Activated CD4-positive, alpha-beta T cell treated with anti-CD3 and anti-CD28 coated beads, Interleukin-2, amount 10 ng/mL, durations not matched to agents 24 days and 14 days (primary cell): ENCODE data around the gene SFXN1. TPM values are rescaled to one million over a fixed set of nuclear protein-coding genes. Genes with fewer than 3 reads are reported as not detected.
"Not testable (repeated sequence)": the region's sequence is repeated elsewhere in the genome, so short reads cannot be mapped to it uniquely, and the experiment has no call there.

Experiments
- DNase-seq: peaks from one replicate; pipeline ENCODE4 v3.0.0; 2022
- H3K27ac Mint-ChIP-seq: one replicate; pipeline ENCODE4 v1.8.0; 2022; ENCODE audit warnings: mild to moderate bottlenecking, mixed read lengths
- H3K27me3 Mint-ChIP-seq: one replicate; pipeline ENCODE4 v1.8.0; 2022; ENCODE audit warnings: mixed read lengths
- H3K36me3 Mint-ChIP-seq: one replicate; pipeline ENCODE4 v1.8.0; 2022; ENCODE audit warnings: low read depth, mild to moderate bottlenecking, mixed read lengths
- H3K4me1 Mint-ChIP-seq: one replicate; pipeline ENCODE4 v1.8.0; 2021; ENCODE audit warnings: mixed read lengths
- H3K4me3 Mint-ChIP-seq: one replicate; pipeline ENCODE4 v1.8.0; 2022; ENCODE audit warnings: mild to moderate bottlenecking, moderate library complexity, mixed read lengths
- H3K9me3 Mint-ChIP-seq: one replicate; pipeline ENCODE4 v1.8.0; 2021; ENCODE audit warnings: mixed read lengths
- intact Hi-C: fragments of 100-400 bp; cut with micrococcal nuclease; formaldehyde crosslinking; loops from one replicate; pipeline ENCODE4 v1.15.1; 2023
- total RNA-seq: library from RNA; stranded (reverse); gene quantifications from 2 replicates; pipeline ENCODE4 v1.2.3, GENCODE V29; 2022

Gene SFXN1, protein sequence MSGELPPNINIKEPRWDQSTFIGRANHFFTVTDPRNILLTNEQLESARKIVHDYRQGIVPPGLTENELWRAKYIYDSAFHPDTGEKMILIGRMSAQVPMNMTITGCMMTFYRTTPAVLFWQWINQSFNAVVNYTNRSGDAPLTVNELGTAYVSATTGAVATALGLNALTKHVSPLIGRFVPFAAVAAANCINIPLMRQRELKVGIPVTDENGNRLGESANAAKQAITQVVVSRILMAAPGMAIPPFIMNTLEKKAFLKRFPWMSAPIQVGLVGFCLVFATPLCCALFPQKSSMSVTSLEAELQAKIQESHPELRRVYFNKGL
- 390 and 404 TPM in 2 replicates for total RNA-seq

DNA sequence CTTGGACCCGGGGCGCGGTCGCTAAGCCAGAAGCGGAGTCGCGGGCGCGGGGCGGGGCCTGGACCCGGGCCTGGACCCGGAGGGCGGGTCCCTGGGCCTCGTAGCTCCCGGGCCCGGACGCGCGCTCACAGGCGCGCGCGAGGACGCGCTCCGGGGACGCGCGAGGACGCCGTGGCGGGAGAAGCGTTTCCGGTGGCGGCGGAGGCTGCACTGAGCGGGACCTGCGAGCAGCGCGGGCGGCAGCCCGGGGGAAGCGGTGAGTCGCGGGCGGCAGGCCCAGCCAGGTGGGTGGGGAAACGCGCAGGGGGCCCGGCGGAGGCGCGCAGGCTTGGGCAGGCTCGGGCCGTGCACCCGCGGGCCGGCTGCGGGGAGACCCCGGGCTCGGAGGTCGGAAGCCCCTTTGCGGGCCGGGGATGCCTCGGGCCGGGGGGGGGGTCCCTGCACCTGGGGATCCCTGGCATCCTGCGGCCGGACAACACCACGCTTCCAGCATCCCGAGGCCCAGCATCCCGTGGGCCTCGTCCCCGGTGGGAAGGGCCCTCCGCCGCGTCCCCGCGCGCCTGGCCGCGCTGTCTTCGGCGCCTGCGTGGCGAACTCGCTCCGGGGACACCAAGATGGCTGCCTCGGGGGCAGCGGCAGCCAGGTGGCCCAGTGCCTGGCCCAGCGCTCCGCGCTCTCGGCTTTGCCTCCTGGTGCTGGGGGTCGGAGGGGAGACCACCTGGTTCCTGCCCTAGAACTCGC is at the start of gene SFXN1:
Gene SFXN1, plus strand, starts transcription at position 177 of the 741 bp plus-strand sequence. CDS start 13,544 bp downstream, outside the sequence.
- H3K9me3 Mint-ChIP-seq = peaks cover 3% of the 10 kb centered on the region
- peak within 1 kb of the TSS; percentile 95 for H3K4me3 Mint-ChIP-seq
- H3K4me1 Mint-ChIP-seq = peaks cover 49% of the 10 kb centered on the region
- peaks cover 11% of the 10 kb centered on the region for H3K27me3 Mint-ChIP-seq
- peak; percentile 96 for DNase-seq
- H3K27ac Mint-ChIP-seq = peak within 1 kb of the TSS; percentile 94
- intact Hi-C loops = loop anchor here (1.0 to 2.0 kb wide), 3 partner anchors 14 to 179 kb away; no protein-coding TSS in a partner anchor
- H3K36me3 Mint-ChIP-seq = peaks cover 44% of the 10 kb centered on the region

DNA sequence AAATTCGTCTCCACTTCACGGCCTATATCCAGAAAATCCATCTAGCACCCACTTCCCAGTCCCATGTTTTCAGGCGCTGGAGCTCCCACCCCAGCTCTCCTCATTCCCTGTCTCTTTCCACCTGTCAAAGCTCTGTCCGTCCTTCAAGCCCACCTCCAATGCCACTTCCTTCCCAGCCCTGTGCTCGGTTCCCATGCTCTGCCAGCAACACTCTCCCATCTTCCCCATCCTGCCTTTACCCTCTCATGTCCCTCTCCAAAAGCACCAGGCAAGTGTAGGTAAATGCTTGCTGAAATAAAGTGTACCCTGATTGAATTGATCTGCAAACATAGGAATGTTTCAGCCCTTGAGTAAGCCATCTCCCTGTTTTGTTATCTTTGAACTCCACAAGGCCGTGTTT is 43.6 kb upstream of the SFXN1 start:
- peaks cover 28% of the 10 kb centered on the region for H3K27me3 Mint-ChIP-seq
- H3K4me3 Mint-ChIP-seq = no peak overlapping the region
- no peaks in the 10 kb centered on the region for H3K4me1 Mint-ChIP-seq
- peak; percentile 16 for DNase-seq
- H3K36me3 Mint-ChIP-seq = no peaks in the 10 kb centered on the region
- intact Hi-C loops = no loop called here
- no peak overlapping the region for H3K27ac Mint-ChIP-seq
- no peaks in the 10 kb centered on the region for H3K9me3 Mint-ChIP-seq

DNA sequence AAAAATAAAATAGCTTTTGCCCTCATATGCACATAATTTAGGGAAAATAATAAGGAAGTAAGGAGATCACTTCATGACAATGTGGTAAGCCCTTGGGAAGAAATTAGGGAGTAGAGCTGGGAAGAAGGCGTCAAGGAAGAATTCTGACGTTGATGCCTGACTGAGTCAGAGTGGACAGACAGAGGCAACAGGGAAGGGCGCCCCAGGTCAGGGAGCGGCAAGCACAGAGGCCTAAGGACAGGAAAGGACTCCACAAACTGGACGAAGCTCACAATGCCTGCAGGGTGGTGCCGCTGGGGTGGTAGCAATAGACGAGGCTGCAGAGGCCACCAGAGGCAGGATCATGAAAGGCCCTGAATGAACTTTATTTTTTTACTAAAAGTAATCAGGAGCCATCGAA is 42.0 kb upstream of the SFXN1 start:
- no peak for DNase-seq
- Mint-ChIP-seq H3K27ac (no peak overlapping the region), H3K4me3 (no peak overlapping the region), H3K4me1 (no peaks in the 10 kb centered on the region), H3K36me3 (no peaks in the 10 kb centered on the region), H3K27me3 (peaks cover 39% of the 10 kb centered on the region), H3K9me3 (no peaks in the 10 kb centered on the region)
- intact Hi-C loops = no loop called here

DNA sequence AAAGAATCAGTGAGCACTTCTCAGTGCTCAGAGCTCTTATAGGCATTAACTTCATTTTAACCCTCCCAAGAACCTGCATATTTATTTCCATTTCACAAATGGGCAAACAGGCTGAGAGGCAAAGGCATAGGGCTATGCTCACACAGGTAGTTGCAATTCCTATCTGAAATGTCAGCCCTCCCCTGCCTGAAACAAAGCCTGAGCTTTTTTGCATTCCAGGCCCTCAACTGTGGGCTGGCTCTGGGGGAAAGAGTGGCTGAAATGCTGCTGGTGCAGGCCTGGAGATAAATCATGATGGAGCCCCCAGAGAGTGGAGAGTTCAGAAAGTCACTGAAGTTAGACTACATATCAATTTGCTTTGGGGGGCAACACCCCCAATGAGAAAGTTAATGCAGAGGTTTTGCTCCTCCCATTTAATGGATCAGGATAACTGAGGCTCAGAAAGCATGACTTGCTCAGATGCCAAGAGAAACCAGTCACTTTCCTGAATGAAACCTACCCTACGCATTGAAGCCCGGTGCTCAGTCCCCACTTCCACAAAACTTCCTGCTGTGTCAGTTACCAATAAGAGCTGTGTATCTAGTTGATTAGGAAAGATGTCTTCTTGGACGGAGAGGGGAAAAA is 40.0 kb upstream of the SFXN1 start:
- DNase-seq = no peak
- H3K4me3 Mint-ChIP-seq = no peak overlapping the region
- peaks cover 59% of the 10 kb centered on the region for H3K27me3 Mint-ChIP-seq
- H3K36me3 Mint-ChIP-seq = no peaks in the 10 kb centered on the region
- H3K27ac Mint-ChIP-seq = no peak overlapping the region
- intact Hi-C loops = no loop called here
- no peaks in the 10 kb centered on the region for H3K4me1 Mint-ChIP-seq
- H3K9me3 Mint-ChIP-seq = no peaks in the 10 kb centered on the region

DNA sequence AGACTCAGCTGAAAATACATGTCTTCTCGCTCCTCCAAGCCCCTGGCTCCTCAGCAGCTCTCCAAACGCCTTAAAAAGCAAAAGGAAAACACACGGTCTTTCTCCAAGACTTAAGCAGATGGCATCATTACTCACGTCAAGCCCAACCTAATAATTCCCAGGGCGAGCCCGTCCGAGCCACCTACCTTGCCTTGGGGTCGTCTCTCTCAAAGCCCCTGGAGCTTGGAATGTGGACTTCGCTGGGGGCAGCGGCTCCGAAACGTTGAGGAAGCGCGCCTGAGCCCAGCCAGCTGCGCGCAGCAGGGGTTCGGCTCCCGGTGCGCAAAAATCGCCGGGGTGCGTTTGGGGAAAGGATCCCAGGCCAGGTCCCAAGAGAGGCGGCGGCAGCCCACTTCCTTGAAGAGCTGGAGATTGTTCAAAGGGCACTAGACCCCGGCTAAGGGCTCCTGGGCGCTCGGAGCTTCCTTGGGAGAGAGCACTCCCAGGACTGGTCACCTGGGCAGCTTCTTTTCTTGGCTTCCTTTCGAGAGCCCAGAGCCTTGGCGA is 34.8 kb upstream of the SFXN1 start:
- Mint-ChIP-seq H3K4me3 (no peak overlapping the region), H3K27me3 (peaks cover 76% of the 10 kb centered on the region), H3K36me3 (no peaks in the 10 kb centered on the region), H3K4me1 (peaks cover 5% of the 10 kb centered on the region), H3K9me3 (no peaks in the 10 kb centered on the region), H3K27ac (no peak overlapping the region)
- intact Hi-C loops = loop anchor here (2.0 kb wide), 1 partner anchor 493 kb away; no protein-coding TSS in a partner anchor
- no peak for DNase-seq

DNA sequence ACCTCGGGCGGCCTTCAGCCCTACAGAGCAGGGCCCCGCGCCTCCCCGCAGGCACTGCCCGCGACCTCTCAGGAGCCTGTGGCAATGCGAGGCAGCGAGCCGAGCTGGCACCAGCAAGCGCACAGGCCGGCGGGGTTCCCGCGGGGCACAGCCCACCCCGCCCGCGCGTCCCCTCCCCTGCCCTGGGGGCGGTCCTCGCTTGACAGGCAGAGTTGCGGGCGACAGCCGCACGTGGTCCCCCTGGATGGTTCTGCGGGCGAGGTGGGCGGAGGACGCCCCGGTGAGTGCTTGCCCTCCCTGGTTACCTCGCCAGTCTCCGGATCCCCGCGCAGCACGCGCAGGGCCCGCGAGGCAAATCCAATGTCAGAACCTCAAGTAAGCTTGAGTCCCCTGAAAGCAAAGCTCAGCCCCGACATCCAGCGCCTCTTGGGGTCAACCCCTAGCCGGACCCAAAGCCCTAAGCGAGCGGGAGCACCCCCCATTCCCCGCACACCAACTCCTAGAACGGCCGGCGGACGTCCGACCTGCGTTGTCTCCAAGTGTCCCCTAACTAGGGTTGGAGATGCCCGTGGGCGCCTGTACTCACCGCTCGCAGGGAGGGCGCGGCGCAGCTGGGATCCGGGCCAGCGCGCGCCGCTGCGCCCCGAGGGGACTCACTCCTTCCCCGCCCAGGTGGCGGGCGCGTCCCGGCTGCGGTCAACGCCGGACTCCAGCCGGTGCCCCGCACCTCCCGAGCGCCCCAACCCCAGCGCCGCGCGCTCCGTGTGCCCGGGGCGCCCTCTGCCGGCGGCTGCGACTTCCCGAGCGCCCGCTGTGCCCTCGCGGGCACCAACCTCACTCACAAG is 34.1 kb upstream of the SFXN1 start, which contains the start of gene DRD1:
Gene DRD1, minus strand, starts transcription at position 123 of the 845 bp plus-strand sequence. CDS start 1,083 bp downstream, outside the sequence.
- Mint-ChIP-seq H3K9me3 (no peaks in the 10 kb centered on the region), H3K27me3 (peaks cover 76% of the 10 kb centered on the region), H3K27ac (no peak within 1 kb of the TSS), H3K4me3 (peak within 1 kb of the TSS; percentile 68), H3K36me3 (no peaks in the 10 kb centered on the region), H3K4me1 (peaks cover 5% of the 10 kb centered on the region)
- peak; percentile 86 for DNase-seq
- intact Hi-C loops = loop anchor here (2.0 kb wide), 1 partner anchor 493 kb away; no protein-coding TSS in a partner anchor

DNA sequence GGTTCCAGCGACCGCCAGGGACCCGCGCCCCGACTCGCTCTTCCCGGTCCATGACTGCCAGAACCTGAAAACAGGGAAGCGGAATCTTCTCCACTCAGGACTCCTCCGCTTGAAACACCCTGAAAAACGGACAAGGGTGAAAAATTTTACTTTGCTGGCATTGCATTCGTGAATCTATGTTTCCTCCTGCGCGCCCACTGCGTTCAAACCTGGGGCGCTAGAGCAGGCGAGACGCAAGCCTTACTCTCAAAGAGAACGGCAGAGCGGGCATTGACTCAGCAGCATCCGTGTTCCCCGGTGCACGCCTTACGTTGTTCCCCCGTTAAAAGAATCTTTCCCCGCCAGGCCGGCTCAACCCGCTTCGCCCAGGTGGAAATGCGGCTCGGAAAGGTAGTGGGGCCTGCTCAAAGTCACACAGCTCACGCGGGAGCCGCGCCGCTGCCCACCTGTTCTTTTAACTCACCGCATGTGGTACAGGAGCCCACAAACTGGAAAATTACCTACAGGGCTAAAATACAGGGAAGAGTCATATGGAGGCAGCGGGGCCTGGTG is 33.4 kb upstream of the SFXN1 start:
- intact Hi-C loops = loop anchor here (2.0 kb wide), 1 partner anchor 494 kb away; no protein-coding TSS in a partner anchor
- no peak overlapping the region for H3K27ac Mint-ChIP-seq
- H3K4me1 Mint-ChIP-seq = peaks cover 5% of the 10 kb centered on the region
- DNase-seq = no peak
- H3K4me3 Mint-ChIP-seq = peak overlapping the region; percentile 68
- peaks cover 79% of the 10 kb centered on the region for H3K27me3 Mint-ChIP-seq
- no peaks in the 10 kb centered on the region for H3K36me3 Mint-ChIP-seq
- no peaks in the 10 kb centered on the region for H3K9me3 Mint-ChIP-seq

DNA sequence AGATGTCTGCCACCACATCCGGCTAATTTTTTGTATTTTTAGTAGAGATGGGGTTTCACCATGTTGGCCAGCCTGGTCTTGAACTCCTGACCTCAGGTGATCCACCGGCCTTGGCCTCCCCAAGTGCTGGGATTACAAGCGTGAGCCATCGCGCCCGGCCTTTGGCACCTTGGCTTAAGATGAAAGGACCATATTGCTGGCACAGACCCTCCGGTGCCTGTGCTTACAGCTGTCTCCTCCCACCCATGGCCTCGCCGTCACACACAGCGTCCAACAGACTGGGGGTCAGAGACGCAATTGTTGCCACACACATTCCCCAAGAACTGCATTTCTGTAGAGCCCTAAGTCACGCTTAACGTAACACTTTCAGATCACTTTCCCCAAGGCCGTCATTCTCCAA is 32.0 kb upstream of the SFXN1 start:
- H3K9me3 Mint-ChIP-seq, H3K4me3 Mint-ChIP-seq, DNase-seq, H3K36me3 Mint-ChIP-seq, H3K27ac Mint-ChIP-seq, intact Hi-C loops, H3K4me1 Mint-ChIP-seq: not testable (repeated sequence)
- H3K27me3 Mint-ChIP-seq = peaks cover 78% of the 10 kb centered on the region

DNA sequence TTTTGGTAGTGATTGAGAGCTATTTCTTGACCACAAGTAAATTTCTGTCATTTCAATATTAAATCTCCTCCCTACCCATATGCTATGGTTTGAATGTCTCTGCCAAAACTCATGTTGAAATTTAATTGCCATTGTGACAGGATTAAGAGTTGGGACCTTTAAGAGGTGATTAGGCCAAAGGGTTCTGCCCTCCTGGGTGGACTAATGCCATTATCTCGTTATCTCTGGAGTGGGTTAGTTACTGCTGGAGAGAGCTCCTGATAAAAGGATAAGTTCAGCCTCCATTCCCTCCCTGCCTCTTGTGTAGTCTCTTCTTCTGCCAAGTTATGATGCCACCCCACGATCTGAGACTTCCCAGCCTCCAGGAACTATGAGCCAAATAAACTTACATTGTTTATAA is 30.8 kb upstream of the SFXN1 start:
- no peaks in the 10 kb centered on the region for H3K36me3 Mint-ChIP-seq
- H3K4me3 Mint-ChIP-seq = no peak overlapping the region
- no peak overlapping the region for H3K27ac Mint-ChIP-seq
- peaks cover 75% of the 10 kb centered on the region for H3K27me3 Mint-ChIP-seq
- no peaks in the 10 kb centered on the region for H3K9me3 Mint-ChIP-seq
- intact Hi-C loops = no loop called here
- H3K4me1 Mint-ChIP-seq = peaks cover 5% of the 10 kb centered on the region
- DNase-seq = no peak

DNA sequence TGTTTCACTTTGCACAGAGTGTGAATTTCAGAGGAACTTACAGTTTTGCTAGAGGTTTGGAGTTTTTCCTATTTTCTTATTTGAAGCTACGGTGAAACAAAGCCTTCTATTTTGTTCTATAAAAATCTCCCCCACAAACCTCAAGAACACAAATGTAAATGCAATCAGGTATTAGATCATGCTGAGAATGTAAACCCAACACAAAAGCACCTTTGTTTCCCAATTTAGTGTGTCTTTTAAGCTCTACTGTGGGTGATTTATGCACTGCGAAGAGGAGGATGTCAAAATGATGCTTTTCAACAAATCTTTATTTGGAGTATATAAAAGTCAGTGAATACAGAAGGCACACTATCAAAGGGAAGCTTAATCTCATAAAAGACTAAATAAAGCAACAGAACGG is 30.1 kb upstream of the SFXN1 start:
- H3K4me3 Mint-ChIP-seq = no peak overlapping the region
- intact Hi-C loops = no loop called here
- H3K27me3 Mint-ChIP-seq = peaks cover 73% of the 10 kb centered on the region
- no peaks in the 10 kb centered on the region for H3K36me3 Mint-ChIP-seq
- peaks cover 3% of the 10 kb centered on the region for H3K9me3 Mint-ChIP-seq
- no peak overlapping the region for H3K27ac Mint-ChIP-seq
- no peak for DNase-seq
- peaks cover 5% of the 10 kb centered on the region for H3K4me1 Mint-ChIP-seq

DNA sequence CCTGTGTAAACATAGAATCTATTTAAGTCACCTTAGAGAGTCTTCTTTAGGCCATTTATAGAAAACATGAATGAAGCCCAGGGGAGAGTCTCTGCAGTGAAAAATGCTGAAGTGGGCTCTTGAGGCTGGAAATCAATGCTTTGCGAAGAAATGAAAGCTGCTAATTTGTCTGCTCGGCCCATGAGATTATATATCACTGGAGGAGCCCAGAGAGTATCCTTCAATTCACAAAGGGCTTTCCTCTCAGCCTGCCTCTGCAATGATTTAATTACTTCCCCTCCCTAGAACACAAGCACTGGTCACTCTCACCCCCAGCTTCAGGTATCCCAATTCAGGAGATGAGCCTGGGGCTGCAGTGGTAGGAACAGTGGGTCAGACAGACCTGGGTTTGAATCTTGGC is 26.2 kb upstream of the SFXN1 start:
- no peak overlapping the region for H3K4me3 Mint-ChIP-seq

DNA sequence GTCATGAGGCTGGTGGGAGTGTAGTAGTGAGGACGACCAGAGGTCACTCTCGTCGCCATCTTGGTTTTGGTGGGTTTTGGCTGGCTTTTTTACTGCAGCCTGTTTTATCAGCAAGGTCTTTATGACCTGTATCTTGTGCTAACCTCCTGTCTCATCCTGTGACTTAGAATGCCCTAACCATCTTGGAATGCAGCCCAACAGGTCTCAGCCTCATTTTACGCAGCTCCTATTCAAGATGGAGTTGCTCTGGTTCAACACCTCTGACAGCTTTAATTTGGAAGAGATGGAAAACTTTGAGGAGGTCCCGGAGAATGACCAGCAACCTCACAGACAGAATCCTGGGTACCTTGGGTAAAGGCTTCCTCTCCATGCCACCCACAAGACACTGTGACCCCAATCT is 24.0 kb upstream of the SFXN1 start:
- H3K27ac Mint-ChIP-seq, H3K9me3 Mint-ChIP-seq, H3K4me3 Mint-ChIP-seq, H3K4me1 Mint-ChIP-seq, H3K36me3 Mint-ChIP-seq, intact Hi-C loops, DNase-seq: not testable (repeated sequence)
- H3K27me3 Mint-ChIP-seq = peaks cover 52% of the 10 kb centered on the region

More for the DNA sequence above, 26.2 kb upstream of the SFXN1 start:
- peaks cover 3% of the 10 kb centered on the region for H3K9me3 Mint-ChIP-seq
- H3K4me1 Mint-ChIP-seq = peaks cover under 1% of the 10 kb centered on the region
- no peaks in the 10 kb centered on the region for H3K36me3 Mint-ChIP-seq
- H3K27me3 Mint-ChIP-seq = peaks cover 66% of the 10 kb centered on the region
- DNase-seq = no peak
- intact Hi-C loops = no loop called here
- no peak overlapping the region for H3K27ac Mint-ChIP-seq
